GM19328 (cell line): ENCODE results near the gene KIAA1958.
"Not testable (repeated sequence)": the region's sequence is repeated elsewhere in the genome, so short reads cannot be mapped to it uniquely, and the experiment has no call there.

Experiments used
- ATAC-seq: cut with Tn5 transposase; IDR thresholded peaks from one replicate; pipeline ENCODE4 v1.9.1; 2021; ENCODE audit warnings: mild to moderate bottlenecking, moderate library complexity; ENCODE audit not compliant: unreplicated experiment

Gene KIAA1958

DNA sequence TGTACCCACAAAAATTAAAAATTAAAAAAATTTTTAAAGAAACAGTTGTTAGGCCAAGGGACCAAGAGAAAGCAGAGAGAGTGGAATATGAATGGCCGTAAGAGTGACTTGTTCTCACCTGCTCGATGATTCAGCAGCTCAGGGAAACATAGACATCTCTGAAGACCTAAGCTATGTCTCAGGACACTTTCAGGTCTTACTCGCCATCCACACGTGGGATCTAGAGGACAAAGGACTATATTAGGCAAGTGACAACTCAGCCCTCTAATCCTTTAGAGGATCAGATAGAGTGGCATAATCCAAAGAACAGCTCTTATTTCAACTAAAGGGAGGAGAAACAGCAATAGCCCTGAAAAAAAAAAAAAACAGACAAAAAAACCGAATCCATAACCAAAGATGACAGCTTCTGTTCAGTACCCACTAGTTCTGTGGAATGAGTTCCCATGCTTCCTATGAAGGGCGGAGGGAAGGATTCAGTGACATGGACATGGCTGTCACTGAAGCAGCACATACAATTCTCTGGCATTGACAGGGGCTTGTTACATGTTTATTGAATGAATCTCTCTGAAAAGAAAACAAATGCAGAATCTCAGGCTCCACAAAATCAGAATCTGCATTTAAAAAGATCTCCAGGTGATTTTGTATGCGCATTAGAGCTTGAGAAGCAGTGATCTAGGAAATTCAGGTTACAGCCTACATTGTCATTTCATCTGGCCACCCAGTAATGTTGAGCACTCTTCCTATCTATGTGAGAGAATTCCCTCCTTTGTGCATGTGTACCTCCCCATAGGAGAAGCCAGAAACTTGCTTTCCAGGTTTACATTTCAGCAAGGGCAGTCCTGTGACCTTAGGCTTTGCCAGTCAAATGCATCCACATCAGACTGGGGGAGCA lies 96.0 kb downstream of the KIAA1958 start:
- ATAC-seq: no peak

- ATAC-seq: no peak
Observed at GRCh38 chr9:112586599-112587155, 100.0 kb downstream of the KIAA1958 start.

GRCh38 chr9:112591875-112592274 lies 105.2 kb downstream of the KIAA1958 start:
- ATAC-seq: not testable (repeated sequence)

DNA sequence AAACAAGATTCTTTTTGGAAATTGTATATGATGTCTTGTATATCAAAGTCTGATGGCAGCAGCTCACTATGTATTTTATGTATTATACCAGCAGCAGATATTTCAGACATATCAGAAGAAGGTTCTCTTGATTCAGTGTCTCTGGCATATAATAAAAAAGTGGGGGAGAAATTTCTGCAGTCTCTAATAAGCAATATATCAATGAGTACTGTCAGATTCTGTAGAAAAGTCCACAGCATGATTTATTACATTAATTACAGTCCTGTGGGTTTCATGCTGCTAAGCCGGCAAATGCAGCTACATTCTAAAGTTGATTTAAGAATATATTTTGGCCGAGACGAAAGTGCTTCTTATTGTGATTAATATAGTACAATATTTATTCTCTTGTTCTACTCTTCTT lies 113.1 kb downstream of the KIAA1958 start:
- no peak for ATAC-seq

DNA sequence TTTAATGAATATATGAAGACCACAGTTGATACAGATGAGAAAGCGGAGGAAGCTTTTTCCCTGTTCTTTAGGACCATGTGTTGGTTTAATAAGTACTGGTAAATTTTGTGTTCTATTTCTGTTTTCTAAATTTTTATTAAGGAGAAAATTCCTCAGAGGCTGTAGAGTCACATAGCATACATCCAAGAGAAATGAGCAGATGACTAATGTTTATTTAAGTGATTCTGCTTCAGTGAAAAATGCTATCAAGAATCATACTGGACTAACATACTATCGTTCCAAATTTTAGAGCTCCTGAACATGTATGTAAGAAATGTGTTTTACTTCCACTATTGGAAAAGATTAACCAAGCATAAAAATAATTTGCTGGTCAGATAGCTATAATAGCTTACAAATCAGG lies 115.0 kb downstream of the KIAA1958 start:
- ATAC-seq: no peak

- no peak for ATAC-seq
Observed at GRCh38 chr9:112604790-112605189, 118.2 kb downstream of the KIAA1958 start.

DNA sequence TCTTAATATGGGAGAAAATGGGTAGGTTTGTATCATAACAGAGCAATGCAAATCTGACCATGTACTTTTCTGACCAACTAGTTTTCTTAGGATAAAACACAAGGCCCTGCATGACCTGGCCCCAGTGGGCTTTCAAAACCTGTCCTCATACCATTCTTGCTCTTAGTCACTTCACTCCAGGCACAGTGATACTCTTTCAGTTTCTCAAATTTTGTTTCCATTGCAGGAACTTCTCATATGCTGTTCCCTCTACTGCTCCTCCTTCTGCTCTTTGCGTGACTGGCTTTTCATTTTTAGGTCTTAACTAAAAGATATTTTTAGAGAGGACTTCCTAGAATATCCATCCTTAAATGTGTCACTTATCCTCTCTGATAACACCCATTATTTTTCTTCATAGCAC lies 118.9 kb downstream of the KIAA1958 start:
- ATAC-seq: peak; percentile 74

DNA sequence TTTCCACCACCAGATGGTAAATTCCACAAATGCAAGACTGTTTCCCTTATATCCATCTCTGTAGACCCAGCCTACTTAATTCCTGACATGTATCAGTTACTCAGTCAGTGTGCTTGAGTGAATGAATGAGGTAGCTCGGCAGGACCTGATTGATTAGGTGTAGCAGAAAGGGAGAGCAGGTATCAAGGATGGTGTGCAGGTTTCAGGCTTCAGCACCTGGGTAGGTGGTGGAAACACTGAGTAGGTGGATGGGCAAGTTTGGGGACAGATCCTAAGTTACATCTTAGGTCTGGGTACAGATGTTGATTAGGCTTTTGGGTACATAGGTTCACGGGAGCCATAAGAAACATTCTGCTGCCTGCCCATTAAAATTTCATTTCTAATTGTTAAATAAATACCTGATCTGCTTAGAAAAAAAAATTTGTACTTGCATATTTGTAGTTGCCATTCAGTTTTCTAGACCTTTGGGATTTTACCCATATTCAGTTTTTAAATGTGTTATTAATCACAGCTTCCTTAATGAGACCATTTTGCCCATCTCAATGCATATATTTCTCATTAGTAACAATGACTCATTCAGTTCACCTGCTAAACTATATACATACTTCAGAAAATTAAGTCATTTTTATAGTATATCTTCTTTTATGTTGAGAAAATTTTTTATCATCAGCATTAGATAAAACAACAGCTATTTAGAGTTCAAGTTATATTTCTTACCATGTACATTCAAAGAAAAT lies 119.5 kb downstream of the KIAA1958 start:
- peak; percentile 17 for ATAC-seq

- no peak for ATAC-seq
Observed at GRCh38 chr9:112608851-112609250, 122.2 kb downstream of the KIAA1958 start.

DNA sequence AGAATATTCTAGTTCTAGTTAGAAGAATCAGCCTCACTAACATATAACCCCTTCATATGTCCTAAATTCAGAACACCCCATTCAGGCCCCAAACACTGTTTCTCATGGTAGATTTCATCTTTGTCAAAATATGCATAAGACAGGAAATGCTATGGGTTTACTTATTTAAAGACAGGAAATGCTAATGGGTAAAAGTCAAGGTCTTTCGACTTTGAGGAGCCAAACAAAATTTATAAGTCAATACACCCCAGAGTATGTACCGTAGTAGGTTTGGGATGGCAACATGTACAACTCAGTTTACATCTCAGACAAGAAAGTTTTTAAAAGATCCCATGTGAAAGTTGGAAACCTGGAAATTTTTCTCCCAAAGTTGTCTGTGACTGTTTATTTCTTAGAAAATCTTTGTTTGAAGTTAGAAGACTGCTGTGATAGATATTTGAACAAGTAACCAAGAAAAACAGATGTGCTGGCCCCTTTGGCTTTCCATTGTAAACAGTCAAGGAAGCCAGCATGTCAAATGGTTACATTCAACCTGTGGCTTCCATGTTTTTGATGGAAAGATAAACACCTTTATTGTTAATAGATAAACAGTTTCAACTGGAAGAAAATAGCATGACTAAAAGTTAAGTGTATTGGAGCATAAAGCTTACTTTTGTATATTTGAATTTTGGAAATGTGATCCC lies 129.1 kb downstream of the KIAA1958 start:
- ATAC-seq: no peak

DNA sequence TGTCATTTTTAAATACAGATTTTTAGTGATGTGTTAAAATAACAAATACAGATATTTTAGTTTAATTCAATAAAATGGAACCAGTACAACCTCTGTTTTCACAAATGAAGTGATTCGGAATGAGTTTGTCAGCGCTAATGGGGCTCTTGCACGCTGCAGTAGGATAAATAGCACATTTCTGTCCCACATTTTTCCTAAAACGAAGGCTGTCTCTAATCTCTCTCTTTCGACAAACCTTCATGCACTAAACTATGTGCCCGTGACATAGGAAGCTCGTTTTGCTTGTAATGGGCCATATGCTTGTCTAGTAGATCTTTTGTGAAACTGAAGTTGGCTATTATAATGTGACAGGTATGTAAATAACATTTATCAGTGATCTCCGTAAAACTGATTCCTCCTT lies 130.7 kb downstream of the KIAA1958 start:
- ATAC-seq: no peak

DNA sequence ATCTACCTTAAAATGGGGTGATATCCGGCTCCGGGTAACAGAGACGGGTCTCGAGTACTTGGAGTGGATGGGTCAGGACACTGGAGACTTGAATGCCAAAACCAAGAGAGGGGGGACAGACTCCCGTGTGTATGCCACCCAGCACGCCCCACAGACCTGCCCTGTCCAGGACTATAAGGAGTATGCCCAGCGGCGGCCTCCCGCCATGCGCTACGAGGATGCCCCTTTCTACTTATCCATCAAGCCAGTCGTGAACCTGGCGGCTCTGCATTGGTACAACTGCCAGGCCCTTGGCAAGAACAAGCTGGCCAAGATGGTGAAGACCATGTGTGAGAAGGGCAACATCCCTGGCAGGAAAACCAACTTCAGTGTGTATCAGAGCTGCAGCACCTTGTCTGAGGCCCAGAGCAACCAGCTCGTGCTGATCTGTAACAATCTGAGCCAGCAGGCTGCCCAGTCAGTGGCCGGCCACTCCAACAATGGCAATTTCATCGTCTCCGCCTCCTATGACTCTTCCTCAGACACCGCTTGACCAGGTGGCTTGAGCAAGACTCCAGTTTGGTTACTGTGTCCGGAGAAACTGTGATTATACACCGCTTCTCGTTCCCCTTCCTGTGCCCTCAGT lies 131.9 kb downstream of the KIAA1958 start:
- no peak for ATAC-seq

DNA sequence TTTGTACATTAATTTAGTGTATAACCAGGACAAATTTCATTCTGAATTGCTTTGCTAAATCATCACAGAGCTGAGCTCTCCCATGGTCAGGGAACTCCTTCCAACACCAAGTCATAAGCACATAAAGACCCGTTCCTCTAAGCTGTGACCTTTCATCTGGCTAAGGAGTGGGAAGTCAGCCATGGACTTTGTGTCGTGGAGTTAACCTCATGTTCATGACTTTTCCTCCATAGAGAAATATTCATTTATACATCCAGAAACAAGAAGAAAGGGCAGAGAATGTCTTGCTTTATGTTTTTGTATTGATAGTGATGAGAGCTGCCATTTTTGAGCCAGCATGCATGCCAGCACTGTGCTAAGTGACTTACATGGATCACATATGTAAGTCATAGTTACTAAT lies 133.8 kb downstream of the KIAA1958 start:
- ATAC-seq: no peak

- no peak for ATAC-seq
Observed at GRCh38 chr9:112621018-112621655, 134.5 kb downstream of the KIAA1958 start.

- ATAC-seq: no peak
Observed at GRCh38 chr9:112623198-112623597, 136.6 kb downstream of the KIAA1958 start.

GRCh38 chr9:112624711-112625707 lies 138.4 kb downstream of the KIAA1958 start:
- ATAC-seq: no peak

DNA sequence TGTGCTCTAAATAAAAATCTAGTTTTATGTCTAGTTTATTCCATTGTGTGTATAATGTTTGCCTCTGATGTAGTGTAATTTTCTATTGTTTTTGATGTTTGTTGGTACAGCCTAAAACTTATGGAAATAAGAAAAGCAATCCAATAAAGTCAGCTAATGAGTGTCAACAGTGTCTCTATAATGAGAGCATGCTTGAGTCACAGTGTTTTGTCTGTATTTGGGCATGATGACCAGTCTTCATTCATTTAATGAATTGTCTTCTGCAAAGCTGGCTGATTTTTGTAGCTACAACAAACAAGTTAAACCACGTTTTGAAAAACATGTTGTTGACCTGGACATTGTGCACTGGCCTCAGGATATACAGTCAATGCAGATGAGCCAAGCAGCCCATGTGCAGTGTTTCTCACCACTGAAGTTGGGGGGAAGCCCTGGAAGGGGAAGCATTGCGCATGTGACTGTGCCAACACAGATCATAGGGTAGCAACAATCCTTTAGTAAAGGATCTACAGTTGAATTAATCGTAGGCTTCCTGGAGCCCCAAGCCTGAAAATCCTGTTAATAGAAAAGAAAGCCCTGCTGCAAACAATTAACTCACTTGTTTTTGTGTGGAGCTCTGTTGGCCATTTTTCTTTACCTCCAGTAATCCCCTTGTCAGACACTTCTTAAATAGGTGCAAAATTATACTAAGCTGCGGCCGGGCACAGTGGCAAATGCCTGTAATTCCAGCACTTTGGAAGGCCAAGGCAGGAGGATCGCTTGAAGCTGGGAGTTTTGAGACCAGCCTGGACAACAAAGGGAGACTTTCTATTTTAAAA lies 143.3 kb downstream of the KIAA1958 start:
- ATAC-seq: no peak
